ELR (cell line): Measurements from ENCODE around the gene FOXO1.
"Not testable (repeated sequence)": the region's sequence is repeated elsewhere in the genome, so short reads cannot be mapped to it uniquely, and the experiment has no call there.

ENCODE experiments used
- DNase-seq: peaks from one replicate; pipeline ENCODE4 v3.0.0-alpha.2; 2015; ENCODE audit warnings: low read depth

Gene FOXO1

DNA sequence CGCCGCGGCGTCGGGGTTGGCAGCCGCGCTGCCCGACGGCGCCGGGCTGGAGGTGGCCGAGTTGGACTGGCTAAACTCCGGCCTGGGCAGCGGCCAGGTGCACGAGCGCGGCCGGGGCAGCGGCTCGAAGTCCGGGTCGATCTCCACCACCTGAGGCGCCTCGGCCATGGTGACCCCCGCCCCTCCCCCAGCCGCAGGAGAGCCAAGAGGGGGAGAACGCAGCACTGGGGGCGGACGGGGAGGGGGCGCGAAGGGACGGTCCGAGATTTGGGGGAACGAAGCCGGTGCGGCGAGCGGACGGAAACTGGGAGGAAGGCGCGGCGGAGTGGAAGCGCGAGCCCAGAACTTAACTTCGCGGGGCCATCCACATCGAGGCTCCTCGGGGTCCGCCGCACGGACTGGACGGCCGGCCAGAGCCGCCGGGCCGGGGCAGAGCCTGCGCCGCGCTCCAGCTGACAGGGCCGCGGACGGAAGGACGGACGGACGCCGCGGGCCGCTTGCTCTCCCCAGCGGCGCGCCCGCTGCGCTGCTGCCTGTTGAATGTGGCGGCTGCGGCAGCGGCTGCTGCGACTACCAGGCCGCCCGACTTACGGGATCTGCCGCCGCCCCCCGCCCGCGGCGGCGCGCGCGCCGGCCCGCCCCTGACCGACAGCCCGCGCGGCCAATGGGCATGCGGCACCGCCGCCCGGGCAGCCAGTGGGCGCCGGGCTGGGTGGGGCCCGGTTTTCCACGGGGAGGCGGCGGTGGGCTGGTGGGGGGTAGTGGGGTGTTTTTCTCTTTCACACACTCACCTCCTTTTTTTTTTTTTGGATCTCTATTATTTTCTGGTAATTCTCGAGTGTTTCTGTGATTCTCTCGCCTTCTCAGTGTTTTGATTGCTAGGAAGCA is at the start of gene FOXO1:
Gene FOXO1, minus strand, starts transcription at position 597 of the 888 bp plus-strand sequence. Its CDS starts 429 bp downstream, at position 168.
- DNase-seq: peak; percentile 85

DNA sequence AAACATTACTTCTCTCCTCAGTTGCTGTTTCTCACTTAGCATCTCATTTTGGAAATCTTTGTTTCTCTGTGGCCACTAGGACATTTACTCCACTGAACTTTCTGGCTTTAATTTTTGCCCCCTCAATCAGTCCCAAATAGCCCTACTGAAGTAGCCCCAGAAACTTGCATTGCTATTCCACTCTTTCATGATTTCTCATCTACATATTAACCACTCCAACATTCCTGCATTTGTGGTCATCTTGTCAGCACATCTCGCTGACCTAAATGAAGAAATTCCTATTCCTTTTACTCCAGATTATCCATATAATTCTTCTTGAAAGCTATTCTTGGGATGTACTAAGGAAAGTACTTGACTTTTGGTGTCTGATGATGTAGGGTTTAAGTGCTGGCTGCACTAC is 48.0 kb upstream of the FOXO1 start:
- DNase-seq: not testable (repeated sequence)

DNA sequence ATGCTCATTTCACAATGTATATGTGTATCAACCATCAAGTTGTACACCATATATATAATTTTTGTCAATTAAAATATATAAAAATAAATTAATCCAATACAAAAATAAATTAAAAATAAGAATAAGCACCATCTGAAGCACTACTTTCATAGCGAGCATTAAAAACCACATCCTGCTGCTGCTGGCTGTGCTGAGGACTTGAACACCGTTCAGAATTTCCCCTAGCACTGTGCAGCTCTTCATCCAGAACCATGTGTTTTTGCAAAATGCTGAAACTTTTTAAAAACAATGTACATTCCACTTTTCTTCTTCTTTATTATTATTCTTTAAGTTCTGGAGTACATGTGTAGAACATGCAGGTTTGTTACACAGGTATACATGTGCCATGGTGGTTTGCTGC is 40.0 kb upstream of the FOXO1 start:
- no peak for DNase-seq

DNA sequence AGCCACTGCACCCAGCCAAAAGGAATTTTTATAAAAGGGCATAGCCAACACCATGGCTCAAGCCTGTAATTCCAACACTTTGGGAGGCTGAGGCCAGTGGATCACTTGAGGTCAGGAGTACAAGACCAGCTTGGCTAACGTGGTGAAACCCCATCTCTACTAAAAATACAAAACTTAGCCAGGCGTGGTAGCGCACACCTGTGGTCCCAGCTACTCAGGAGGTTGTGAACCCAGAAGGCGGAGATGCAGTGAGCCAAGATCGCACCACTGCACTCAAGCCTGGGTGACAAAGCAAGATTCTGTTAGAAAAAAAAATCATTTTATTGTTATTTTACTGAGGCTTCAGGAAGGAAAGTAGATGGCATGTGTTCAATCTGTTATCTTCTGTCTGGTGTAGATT is 31.3 kb upstream of the FOXO1 start:
- DNase-seq: no peak

DNA sequence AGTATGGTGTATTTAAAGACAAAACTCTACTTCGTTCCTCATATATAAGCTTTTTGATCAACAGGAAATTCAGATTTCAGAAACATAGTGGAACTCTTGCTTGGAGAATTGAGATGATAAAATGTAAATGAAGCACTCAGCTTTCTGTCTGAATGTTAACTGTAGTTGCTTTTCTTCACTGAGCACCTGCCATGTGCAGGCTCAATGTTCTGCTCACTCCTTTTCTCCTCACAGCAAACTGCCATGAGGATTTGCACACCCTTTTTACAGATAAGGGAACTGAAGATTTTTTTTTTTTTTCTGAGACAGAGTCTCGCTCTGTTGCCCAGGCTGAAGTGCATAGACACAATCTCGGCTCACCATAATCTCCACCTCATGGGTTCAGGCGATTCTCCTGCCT is 28.0 kb upstream of the FOXO1 start:
- no peak for DNase-seq

DNA sequence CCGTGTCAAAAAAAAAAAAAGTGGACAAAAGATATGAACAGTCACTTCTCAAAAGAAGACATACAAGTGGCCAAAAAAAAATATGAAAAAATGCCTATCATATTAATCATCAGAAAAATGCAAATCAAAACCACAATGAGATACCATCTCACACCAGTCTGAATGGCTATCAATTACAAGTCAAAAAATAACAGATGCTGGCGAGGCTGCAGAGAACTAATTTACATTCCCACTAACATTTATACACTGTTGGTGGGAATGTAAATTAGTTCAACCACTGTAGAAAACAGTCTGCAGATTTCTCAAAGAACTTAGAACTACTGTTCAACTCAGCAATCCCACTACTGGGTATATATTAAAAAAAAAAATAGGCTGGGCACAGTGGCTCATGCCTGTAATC is 26.5 kb upstream of the FOXO1 start:
- peak; percentile 48 for DNase-seq

DNA sequence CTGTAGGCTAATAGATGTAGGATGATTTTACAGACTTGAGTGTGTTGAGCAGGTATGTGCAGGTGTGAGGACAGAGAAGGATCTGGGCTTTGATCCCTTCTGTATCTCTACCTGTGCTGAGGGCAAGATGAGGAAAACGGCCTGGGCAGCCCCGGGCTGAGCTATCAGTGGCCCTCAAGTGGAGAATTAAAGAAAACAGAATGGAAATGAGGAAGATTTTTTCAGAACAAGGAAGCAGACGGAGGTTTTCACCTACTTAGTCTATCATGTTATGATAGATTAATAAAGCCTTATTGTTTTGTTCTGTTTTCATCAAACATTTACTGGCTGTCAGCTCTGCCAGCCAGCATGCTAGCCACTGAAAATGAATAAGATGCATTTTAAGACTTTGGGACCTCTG is 22.3 kb upstream of the FOXO1 start:
- DNase-seq: no peak

DNA sequence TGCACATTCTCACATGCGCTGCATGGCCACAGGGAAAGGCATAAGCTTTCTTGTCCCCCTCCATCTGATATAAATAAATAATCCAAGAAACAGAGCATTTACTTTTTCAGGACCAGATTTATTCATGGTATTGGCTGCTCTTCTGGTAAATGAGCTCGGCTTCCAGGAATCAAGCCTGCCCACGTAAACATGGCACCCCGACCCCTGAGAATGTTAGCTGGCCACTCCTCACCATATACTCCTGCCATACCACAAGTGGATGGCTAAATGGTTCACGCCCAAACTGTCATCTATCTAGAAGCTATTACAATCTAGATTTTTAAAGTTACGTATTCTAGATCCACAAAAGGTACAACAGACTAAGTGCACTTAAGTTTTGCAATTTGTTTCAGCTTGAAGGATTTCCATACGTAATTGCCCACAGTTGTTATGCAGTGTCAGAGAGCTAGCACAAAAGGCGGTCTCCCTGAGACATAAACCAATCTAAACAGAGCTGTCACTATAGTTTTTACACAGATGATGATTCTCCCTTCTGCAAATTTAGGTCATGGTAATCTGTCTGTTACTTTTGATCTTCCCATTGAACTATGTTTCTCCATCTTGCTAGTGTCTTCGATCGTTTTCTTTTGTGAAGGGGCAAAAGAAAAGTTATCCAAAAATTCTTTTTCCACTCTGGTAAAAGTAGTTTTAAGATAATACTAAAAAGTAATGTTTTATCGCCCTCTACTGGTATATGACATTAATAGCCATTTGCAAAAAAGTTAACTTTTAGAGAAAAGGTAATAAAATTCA is 16.2 kb upstream of the FOXO1 start:
- DNase-seq: peak; percentile 73

DNA sequence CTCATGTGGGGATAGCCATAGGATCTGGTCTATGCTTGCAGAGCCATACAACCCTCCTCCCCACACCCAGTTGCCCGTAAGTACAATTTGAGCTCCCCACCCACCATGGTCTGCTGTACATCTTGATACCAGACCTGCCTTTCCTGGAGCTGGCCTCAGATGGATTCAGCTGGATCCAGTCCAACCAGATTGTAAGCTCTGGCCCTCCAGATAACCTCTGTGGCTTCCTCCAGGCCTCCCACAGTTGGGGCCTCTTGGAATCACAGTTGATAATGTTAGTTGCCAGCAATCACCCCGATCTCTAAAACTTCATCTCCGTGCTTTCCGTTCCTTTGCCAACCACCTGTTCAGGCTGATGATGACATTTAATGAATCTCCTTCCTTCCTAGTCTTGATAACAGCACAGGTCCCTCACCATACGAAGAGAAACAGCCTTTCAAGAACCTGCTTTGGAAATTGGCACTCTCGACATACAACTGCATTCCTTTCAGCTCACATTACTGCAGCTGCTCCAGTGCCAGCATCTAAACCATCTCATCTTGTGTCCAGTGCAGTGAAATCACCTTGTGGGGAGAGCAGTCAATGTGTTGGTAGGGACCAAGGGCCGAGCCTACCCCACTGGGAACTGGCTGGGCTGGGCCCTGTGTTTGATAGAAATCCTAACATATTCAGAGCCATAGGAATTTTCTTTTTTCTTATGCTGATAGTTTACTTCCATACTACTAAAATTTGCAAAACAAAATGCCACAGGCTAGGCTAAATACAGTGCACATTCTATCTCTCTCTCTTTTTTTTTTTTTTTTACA is 15.1 kb upstream of the FOXO1 start:
- DNase-seq: no peak

DNA sequence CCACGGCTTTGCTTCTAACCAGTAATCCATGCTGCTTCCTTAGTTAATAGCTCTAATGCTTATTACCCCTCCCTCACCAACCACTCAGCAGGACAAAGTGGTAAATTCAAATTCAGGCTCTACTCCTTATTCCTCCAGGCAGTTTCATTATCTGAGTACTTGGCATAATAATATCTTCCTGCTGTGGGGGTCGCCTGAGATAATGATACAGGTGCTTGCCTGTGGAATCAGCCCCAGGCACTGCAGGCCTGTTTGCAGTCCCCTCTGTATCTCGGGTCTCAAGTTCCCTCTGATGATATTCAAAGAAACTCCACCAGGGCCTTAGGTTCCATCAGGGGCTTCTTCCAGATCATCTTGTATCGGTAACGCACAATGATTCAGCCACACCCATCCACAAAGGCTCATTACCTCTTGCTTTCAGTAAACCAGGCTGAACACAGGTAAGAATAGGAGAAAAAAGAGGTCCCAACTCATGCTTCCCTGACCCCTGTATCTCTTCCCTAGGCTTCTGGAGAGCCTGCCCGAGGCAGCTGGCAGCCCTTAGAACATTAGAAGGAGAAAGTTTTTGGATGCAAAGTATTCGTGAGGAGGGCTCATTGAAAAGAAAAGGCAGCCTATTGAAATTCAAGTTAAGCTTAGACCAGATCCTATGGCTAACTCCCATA is 14.3 kb upstream of the FOXO1 start:
- no peak for DNase-seq

DNA sequence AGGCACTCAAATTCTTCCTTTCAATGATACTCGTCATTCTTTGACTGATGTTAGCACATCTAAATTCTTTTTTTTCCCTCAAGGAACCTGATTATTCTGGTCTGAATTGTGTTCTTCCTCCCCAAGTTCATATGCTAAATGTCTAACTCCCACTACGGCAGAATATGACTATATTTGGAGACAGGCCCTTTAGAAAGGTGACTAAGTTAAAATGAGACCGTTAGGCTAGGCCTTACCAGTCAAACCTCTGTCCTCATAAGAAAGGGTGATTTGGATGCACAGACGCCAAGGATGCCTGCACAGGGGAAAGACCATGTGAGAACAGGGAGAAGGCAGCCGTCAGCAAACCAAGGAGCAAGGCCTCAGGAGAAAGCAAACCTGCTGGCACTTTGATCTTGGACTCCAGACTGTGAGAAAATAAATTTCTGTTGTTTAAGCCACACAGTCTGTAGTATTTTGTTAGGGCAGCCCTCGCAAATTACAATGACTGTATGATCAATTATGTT is 13.1 kb upstream of the FOXO1 start:
- no peak for DNase-seq

DNA sequence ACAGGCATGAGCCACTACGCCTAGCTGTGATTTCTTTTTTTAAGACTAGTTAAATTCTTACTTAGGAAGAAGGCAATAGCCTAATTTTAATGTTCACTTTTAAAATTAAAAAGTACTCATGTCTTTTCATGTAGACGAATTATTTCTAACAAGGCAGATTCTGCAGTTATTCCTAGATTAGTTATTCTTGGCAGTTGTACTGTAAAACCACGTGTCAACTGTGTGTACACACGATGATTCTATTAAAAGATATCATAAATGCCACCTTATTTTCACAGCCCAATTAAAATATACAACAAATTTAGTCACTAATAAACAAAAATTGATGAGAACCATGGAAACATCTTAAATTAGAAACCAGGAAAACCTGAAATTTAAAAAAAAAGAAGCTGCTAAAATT is 10.6 kb upstream of the FOXO1 start:
- no peak for DNase-seq

DNA sequence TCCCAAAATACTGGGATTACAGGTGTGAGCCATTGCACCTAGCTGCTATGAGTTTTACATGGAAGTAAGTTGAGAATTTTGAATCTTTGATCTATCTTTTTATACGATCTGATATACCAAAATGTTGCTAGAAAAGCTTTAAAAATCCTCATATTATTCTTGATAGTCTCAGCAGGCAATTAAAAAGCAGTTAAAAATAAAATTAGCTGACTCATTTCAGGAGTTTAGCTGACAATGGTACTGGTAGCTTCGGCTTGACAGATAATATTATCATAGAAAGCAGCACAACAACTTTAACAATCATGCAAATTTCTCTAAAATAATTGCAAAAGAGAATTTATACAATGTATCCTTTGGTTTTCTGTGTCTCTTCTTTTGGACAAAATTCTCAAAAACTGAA is 9.6 kb upstream of the FOXO1 start:
- DNase-seq: no peak

DNA sequence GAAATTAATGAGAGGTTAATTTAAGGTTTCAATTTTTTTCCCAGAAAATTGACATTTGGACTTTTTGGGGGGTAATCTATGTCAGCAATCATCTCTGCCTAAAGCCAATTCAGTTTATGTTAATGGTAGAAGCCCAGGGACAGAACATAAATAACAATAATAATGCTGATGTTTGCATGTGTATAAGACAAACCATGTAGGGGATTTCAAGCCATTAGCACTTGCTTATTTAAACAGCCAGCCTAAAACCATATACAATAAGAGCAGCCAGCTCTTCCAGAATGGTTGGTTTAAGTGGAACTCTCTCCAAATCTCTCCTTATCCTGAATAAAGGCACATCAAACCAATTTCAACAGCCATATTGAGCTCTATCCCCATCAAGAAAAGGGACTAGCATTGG is 7.0 kb upstream of the FOXO1 start:
- no peak for DNase-seq

DNA sequence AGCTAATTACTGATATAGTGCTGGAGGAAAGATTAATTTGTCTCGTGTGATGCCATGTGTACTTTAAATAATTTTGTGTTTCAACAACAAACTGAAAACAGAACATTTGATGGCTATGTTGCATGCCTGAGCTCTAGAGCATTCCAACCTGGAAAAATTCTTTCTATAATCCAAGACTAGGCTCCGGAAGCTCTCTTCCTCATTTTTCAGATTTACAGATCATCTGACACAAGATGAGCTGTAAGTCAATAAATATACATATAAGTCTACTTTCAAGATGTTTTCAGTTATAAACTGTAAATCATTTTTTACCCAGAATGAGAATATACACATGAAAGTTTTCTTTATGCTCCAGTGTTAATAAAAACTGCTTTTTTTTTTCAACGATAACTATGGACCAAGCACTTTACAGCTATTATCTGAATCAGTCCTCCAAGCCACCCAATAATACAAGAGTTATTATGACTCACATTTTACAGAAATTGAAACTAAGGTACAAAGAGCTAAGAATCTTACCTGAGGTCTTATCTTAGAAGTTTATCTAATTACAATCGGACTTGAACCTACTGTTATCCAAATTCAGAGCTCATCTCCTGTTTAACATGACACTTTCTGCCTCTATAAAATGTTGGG is 6.4 kb upstream of the FOXO1 start:
- no peak for DNase-seq

DNA sequence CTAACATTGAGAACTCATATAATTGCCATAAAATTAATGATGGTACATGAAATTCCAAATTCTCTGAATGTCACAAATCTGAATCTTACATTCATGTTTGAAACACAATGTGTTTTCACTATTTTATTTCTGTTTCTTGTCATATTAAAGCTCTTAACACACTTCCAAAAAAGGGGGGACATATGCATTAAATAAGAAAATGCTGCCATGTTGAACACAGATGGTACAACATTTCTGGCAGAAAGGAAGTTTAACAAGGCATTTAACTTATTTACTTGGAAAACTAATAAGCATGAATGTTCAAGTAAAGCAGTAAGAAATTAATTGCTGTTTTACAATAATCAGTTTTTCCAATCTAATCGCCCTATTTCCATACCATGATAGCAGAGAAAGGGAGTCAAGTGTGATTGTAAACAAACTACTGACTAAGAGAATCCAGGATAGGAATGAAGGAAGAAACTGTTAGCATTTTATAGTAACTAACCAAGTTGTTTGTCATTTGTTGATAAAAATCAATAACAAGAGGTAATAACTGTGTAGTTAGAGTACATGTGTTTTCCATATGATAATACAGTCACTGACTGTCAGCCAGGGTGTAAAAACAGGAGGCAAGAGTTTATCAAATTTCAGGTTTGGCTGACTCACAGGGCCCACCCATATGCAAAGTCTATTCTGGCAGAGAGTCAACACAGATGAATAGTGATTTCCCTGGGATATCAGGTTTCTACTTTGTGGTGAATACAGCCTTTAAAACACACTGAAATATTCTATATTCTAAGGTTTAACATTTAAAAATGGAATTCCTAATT is 5.7 kb upstream of the FOXO1 start:
- DNase-seq: peak; percentile 82

DNA sequence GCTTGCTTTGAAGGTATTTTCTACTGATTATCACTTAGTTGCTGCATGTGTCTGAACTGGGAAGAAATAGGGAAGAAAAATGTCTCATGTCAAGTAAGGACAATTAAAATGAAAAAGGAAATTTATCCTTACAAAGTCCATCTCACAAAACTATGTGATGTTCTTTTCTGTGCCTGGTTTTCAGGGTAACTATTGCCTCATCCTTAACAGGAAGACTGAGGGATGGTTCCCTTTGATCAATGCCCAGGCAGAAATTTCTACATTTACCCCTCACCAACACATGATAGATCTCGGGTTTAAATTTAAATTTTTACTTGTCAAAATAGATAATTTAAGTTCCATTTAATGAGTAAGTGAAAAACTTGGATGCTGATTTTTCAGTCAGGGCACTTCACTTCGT is 3.9 kb upstream of the FOXO1 start:
- no peak for DNase-seq

DNA sequence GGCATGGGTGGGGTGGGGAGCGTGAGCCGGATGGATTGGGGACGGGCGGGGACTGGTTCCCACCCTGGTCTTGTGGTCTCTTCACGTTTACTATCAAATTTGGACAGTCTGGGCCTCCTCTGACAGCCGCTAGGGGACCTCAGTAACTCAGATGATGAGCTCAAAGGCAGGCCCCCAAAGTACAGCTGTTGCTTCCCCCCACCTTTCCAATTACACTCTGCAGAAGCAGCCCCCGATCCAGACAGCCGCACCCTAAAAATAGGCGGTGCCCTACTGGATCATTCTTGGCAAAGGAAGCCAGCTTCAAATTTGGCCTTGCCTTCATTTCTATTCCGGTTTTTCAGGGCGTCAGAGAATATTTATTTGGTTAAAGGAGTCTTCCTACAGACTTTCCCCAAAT is 1.9 kb upstream of the FOXO1 start:
- DNase-seq: peak; percentile 38

DNA sequence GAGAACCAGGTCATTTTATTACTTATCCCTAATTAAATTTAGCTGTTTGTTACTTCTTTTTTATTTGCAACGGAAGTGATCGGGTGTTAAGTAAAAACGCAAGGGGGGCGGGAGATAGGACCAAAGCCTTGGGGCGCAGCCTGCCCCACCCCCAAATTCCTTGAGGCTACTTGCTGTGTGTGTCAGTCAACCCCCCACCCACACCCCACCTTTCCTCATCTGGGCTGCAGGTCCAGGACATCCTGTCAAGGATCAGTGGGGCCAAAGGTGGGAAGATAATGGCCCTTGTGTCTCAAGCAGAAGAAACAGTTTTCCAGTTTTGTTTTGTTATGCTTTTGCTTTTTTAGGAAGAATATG is 1.2 kb upstream of the FOXO1 start:
- DNase-seq: no peak

DNA sequence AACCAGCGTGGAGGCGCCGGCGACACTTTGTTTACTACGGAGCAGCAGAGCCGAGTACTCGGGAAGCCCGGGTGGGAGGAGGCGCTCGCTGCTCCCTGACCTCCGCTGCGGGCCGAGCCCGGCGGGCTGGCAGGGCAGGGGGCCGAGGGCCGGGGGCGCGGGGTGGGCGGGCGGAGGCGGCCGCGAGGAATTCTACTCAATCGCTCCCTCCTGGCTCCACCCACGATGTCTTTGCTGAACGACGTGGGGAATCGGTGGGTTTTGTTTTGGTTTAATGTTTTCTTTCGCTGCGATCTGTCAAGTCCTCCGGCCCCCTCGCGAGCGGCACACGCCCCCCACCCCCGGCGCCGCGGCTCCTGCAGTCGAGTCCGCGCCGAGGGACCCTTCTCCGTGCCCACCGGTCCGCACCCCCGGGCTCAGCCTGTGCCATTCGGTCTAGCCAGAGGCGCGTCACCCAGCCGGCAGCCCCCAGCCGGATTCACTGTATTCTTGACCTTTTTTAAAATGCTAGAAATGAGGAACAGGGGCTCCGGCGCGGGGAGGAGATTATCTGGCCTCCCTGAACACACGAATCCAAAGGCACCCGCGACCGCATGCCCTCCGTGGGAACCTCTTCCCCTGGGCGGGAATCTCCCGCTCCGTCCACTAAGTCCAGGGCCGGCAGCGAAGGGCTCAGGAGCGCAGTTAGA is 636 bp upstream of the FOXO1 start:
- peak; percentile 54 for DNase-seq
